Colon (tissue), 2 donors: ENCODE results near the gene AQP9.
"Not testable (repeated sequence)": the region's sequence is repeated elsewhere in the genome, so short reads cannot be mapped to it uniquely, and the experiment has no call there.

Experiments
- FAIRE-seq: peaks from 2 replicates; lab custom pipeline; 2012; peaks lifted over from hg19 to GRCh38; lab: Jason Lieb, UNC
- donor health status: control.
- donor health status: control.

The AQP9 gene

DNA sequence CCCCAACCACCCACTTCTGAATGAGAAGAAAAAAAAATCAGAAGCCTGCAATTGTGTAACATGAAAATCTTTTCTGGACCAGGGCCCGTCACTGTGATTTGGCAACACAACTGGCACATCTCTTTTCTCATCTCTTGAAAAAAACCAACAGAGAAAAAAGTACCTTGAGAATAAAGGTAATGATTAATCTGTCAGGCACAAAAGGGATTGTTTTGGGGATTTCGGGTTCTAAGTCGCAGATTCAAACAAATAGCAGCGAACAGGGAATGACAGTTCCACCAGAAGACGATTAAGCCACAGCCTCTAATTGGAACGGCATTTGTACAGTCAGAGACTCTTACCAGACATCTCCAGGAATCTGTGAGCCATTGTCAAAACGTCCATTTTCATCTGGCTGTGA, at the start of gene AQP9:
Gene AQP9, plus strand, starts transcription at position 276 of the 400 bp plus-strand sequence. CDS start 185 bp downstream, outside the sequence.
- FAIRE-seq: no peak

DNA sequence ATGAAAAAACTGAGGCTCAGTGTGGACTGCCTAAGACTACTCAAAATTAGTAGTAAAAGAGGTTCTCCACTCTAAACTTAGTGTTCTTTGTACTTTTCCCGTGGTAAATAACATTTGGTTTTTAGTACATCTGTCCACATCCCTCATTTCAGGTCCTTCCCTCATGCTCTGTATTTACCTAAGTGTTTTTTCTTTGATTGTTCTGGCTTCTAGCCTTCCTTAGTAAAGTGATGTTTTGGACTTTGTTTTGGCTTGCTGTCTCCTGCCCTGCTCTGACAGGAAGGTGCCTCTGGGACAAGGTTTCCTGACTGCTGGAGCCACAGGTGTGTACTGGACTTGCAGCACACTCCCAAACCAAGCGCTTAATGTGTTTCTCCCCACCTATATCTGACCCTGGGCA, 42.8 kb upstream of the AQP9 start:
- FAIRE-seq: no peak

- FAIRE-seq: no peak
These were observed 41.6 kb upstream of the AQP9 start for GRCh38 chr15:58096529-58097084.

DNA sequence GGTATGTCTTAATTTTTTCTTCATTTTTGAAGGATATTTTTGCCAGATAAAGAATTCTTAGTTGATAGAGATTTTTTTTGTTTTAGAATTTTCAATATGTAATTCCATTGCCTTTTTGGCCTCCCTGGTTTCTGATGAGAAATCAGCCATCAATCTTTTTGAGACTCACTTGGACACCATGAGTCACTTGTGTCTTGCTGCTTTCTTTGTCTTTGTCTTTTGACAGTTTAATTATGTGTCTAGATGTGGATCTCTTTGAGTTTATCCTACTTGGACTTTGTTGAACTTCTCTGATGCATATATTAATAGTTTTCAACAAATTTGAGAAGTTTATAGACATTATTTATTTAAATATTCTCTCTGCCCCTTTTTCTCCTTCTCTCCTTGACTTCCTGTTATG, 34.7 kb upstream of the AQP9 start:
- no peak for FAIRE-seq

DNA sequence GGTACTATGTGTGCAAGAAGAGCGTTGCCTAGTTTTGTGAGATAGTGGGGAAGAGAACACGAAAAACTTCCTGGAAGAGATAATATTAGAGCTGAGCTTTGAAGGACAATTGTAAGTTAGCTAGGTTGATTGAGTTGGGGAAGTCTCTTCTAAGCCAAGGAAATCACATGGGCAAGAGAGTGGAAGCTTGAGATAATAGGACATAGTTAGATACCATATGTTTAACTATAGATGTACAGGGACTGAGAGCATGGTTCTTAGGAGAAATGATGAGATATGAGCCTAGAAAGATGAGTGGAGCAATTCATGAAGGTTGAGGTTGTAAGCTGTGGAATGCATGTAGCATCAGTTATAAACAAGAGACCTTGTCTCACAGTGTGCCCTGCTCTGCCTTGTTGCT, 30.1 kb upstream of the AQP9 start:
- no peak for FAIRE-seq

- FAIRE-seq: no peak
These were observed 28.8 kb upstream of the AQP9 start for GRCh38 chr15:58109419-58109818.

GRCh38 chr15:58110999-58111717, 27.0 kb upstream of the AQP9 start:
- no peak for FAIRE-seq

- no peak for FAIRE-seq
These were observed 26.5 kb upstream of the AQP9 start for GRCh38 chr15:58111718-58112104.

- not testable (repeated sequence) for FAIRE-seq
These were observed 24.8 kb upstream of the AQP9 start for GRCh38 chr15:58113358-58113757.

DNA sequence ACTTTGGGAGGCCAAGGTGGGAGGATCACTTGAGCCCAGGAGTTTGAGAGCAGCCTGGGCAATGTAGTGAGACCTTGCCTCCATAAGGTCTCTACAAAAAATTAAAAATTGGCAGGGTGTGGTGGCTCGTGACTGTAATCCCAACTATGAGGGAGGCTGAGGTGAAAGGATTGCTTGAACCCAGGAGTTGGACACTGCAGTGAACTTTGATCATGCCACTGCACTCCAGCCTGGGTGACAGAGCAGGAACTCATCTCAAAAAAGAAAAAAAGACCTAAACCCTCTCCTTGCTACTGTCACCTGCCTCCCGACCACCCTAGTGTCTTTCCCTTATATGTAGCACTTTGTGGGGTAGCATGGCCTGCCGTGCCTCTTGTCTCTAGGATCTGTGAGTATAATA, 23.8 kb upstream of the AQP9 start:
- FAIRE-seq: no peak

- no peak for FAIRE-seq
These were observed 23.4 kb upstream of the AQP9 start for GRCh38 chr15:58114812-58115211.

GRCh38 chr15:58115692-58116091, 22.5 kb upstream of the AQP9 start:
- no peak for FAIRE-seq

DNA sequence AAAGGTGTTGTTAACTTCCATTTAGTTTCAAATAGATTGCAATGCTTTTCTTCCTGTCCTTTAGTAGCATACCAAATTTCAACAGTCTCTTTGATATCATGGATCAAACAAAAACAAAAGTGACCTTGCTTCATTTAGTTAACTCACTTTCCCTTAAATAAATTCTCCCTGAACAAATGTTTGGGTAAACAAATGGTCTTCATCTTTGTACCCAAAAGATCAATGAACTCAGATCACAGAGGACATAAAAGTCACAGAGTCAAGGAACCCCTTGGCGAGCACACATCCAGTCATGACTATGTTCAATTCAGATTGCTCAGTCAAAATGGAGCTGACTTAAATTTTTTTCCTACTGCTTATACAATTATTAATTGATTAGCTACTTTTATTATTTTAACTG, 20.6 kb upstream of the AQP9 start:
- no peak for FAIRE-seq

DNA sequence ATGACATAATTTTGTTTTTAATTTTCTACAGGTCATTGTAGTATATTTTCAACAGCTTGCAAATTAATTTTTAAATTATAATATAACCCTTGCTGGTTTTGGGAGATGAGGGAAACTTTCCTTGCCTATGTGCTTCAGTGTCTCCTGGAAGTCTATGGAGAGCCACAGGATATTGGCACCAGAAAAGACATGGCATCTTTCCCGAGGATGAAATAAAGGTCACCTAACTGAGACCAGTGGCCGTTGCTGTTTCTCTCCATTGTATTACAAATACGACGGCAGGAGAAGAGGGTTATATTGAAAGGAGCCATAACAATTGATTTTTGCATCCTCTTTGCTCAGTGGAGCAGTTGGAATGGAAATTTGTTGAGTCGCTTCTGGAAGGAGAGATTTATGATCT, 19.9 kb upstream of the AQP9 start:
- FAIRE-seq: no peak

DNA sequence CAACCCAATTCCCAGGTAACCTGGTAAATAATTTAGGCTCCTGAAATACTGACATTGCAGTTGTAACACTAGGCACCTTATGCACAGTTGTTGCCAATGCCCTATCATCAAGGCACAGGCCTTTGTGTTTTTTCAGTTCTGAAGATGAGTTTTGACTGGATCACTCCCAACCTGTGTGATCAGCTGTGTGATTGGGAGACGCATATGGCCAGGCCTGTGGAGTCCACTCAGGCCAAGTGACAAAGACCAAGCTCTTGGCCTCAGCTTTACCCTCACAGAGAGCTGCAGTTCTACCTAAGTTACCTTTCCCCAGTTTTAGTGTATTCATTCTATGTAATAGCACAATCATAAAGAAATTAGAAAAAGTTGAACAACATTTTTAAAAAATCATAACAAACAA, 19.2 kb upstream of the AQP9 start:
- FAIRE-seq: no peak

DNA sequence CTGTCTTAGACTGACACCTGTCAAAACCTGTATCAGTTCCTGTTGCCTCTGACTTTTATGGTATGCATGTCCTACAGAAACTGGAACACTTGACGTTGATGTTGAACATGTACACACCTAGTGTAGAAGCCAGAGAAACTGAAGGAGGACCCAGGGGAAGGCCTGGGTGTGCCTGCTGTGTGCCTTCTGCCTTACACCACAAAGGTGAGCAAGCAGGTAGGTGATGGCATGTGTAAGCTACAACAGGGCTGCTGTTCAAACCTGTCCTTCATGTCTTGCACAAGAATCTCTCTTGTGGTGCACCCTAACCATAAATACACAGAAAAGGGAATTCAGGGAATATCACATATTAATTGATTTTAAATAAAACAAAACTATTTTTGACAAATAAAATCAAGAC, 13.6 kb upstream of the AQP9 start:
- FAIRE-seq: no peak

DNA sequence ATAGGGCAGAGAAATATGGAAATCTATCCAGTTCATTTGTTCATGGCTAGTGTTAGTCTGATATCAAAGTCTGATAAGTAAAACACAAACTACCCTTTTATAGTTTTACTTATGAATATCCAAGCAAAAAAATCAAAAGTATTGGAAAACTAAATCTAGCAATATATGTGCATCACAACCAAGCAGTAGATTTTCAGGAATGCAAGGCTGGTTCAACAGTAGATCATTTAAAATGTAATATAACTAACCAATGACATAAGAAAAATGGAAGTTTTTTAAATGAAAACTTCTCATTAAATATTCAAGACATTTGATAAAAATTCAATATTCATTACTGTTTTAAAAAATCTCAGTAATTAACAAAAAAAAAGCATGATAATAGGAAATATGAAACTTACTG, 12.8 kb upstream of the AQP9 start:
- no peak for FAIRE-seq

GRCh38 chr15:58134886-58135285, 3.3 kb upstream of the AQP9 start:
- no peak for FAIRE-seq

DNA sequence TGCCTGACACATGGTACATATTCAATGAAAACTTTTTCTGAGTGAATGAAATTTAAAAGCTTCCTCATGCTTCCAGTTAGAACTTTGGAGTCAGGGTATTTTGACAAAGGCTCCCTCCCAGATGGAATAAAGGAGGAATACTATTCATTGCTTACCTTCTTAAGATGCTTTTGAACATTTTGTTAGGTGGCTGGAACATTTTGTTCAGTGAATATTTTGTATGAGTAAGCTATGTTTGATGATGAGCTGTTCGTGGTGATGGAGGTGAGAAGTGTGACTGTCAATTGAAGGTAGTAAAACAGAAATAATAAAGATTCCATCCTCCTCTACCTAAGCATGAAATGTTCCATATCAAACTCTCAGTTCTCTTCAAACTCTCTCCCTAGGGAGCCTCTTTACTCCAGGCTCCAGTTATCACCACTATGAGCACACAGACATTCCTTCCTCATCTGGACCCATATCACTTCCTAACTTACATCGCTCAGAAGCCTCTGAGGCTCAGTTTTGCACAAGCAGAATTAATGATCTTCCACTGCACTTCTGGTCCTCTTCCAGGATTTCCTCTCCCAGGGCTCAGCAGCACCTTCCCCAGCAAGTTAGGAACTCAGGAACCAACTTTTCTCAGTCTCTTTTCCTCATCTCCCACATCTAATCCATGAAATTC, 2.5 kb upstream of the AQP9 start:
- no peak for FAIRE-seq

- no peak for FAIRE-seq
These were observed 1.4 kb upstream of the AQP9 start for GRCh38 chr15:58136731-58137130.

DNA sequence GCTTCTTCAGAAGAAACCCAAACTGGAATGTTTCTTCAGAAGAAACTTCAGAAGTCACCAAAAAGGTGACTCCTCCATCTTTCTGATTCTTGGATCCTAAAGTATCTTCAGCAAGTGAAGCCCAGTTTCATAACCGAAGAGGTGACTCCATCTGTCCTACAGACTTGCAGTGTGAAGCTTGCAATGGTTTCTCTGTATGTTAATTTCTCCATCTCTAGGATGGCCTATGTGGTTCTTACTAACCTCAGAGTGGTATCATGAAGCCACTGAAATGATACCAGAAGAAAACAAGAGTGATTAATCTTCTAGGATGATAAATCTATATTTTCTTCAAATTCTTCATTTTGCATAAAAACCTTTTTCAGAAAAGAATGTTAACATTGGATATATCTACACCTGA, 495 bp upstream of the AQP9 start:
- FAIRE-seq: no peak

DNA sequence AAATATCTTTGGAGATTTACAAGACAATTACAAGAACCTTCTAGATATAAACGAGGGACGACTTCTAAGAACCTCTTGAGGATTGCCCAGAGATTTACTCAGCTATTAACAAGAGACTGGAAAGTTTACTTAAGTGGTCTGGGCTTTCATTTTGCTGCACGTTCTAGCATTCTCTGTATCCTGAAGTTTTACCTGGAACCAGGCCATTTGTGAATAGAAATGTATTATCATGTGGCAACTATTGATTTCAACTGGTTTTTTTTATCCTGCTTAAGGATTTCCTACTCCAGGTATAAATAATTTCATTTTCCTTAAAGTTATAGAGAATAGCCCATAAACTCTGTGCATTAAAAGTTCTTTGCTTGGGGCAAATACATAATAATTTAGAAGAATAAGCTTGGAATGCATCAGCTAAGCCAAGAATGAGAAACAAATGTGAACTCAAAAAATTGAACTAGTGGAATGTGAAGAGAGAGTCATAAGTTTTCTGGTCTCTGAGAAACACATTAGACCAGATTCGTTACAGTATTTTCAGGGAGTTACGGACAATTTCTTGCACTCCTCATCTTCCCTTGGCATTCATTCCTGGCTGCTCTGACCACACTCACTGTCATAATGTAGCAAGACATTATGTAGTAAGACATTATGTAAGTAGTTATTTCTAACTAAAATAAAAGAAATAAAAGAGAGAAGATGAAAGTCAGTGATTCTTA, 1.3 kb downstream of the AQP9 start:
- FAIRE-seq: no peak

DNA sequence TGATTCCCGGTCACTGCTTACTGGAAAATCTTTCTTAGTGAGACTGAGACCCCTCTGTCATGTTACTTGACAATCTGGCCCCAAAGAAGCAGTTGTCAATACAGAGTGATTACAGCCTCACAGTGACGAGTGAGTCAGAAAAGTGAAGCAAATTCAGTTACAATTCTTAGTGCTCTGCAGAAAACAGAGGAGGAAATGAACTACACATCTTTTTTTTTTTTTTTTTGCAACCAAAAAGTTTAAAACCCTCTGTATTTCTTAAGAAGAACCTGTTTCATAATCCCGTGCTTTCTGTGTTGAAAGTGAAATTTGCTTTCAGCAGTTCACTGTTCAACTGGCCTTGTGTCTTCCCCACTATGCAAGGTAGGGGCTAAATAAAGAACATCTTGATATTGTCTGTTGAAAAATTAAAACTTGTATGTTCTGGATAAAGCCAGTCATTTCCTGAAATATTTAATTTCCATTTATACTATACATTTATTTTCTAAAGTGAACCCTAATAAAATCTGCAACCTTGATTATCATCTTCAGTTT, 1.9 kb downstream of the AQP9 start:
- no peak for FAIRE-seq
